WTC11 (cell line): ENCODE measurements around the gene GSG1L. TPM values are rescaled to one million over a fixed set of nuclear protein-coding genes. Genes with fewer than 3 reads are reported as not detected.

Experiments used
- ATAC-seq: fragments of 200-7000 bp; cut with Tn5 transposase; 2 replicates; pipeline ENCODE4 v1.10.0; 2021; ENCODE audit warnings: mild to moderate bottlenecking, moderate library complexity
- CTCF ChIA-PET: fragments of 300-600 bp; sonication (Branson Sonifier 250); formaldehyde crosslinking; loops from one replicate; lab custom pipeline; 2021; ENCODE audit warnings: antibody characterized with exemption; lab: Charles Lee
- POLR2A ChIA-PET: fragments of 350-600 bp; sonication (Branson Sonifier 250); formaldehyde crosslinking; loops from one replicate; lab custom pipeline; 2021; ENCODE audit warnings: antibody characterized with exemption; lab: Charles Lee
- DNase-seq: peaks from one replicate; pipeline ENCODE4 v3.0.0; 2021; ENCODE audit warnings: low spot score
- H3K27ac Mint-ChIP-seq: 2 replicates; pipeline ENCODE4 v1.8.0; 2021; ENCODE audit warnings: mixed read lengths
- H3K27me3 Mint-ChIP-seq: 2 replicates; pipeline ENCODE4 v1.8.0; 2021; ENCODE audit warnings: low read depth, mild to moderate bottlenecking, moderate library complexity, mixed read lengths
- H3K36me3 Mint-ChIP-seq: 2 replicates; pipeline ENCODE4 v1.8.0; 2021; ENCODE audit warnings: mixed read lengths
- H3K4me1 Mint-ChIP-seq: 2 replicates; pipeline ENCODE4 v1.8.0; 2022; ENCODE audit warnings: mixed read lengths
- H3K4me3 Mint-ChIP-seq: 2 replicates; pipeline ENCODE4 v1.8.0; 2021; ENCODE audit warnings: mild to moderate bottlenecking, moderate library complexity, mixed read lengths
- H3K9me3 Mint-ChIP-seq: 2 replicates; pipeline ENCODE4 v1.8.0; 2021; ENCODE audit warnings: mixed read lengths
- ATF1 ChIP-seq: sonication (generic); formaldehyde crosslinking; IDR thresholded peaks from 2 replicates; pipeline ENCODE4 v1.8.1; 2023; ENCODE audit warnings: mild to moderate bottlenecking, moderate library complexity, missing genetic modification reagents
- ATF2 ChIP-seq: sonication (generic); formaldehyde crosslinking; IDR thresholded peaks from 2 replicates; pipeline ENCODE4 v1.8.1; 2022; ENCODE audit warnings: low read depth, missing genetic modification reagents, borderline replicate concordance
- ELF4 ChIP-seq: sonication (generic); formaldehyde crosslinking; IDR thresholded peaks from 2 replicates; pipeline ENCODE4 v1.8.1; 2022; ENCODE audit warnings: low read depth, mild to moderate bottlenecking, moderate library complexity, missing genetic modification reagents
- ERG ChIP-seq: fragments of 250-450 bp; sonication (Bioruptor Pico); IDR thresholded peaks from 2 replicates; pipeline ENCODE4 v1.8.0; 2021; ENCODE audit warnings: mild to moderate bottlenecking
- ETV6 ChIP-seq: sonication (generic); formaldehyde crosslinking; IDR thresholded peaks from 2 replicates; pipeline ENCODE4 v1.8.1; 2022; ENCODE audit warnings: mild to moderate bottlenecking, missing genetic modification reagents
- FOXP4 ChIP-seq: sonication (generic); formaldehyde crosslinking; IDR thresholded peaks from 2 replicates; pipeline ENCODE4 v1.8.0; 2022; ENCODE audit warnings: mild to moderate bottlenecking, missing genetic modification reagents
- HMGXB4 ChIP-seq: sonication (generic); formaldehyde crosslinking; IDR thresholded peaks from 2 replicates; pipeline ENCODE4 v1.8.1; 2023; ENCODE audit warnings: mild to moderate bottlenecking, moderate library complexity, missing genetic modification reagents
- IRF2 ChIP-seq: sonication (generic); formaldehyde crosslinking; IDR thresholded peaks from 2 replicates; pipeline ENCODE4 v1.8.0; 2022; ENCODE audit warnings: low read depth, missing genetic modification reagents, borderline replicate concordance
- MLX ChIP-seq: sonication (generic); formaldehyde crosslinking; IDR thresholded peaks from 2 replicates; pipeline ENCODE4 v1.8.1; 2023; ENCODE audit warnings: mild to moderate bottlenecking, missing genetic modification reagents, moderate library complexity
- MYBL2 ChIP-seq: sonication (generic); formaldehyde crosslinking; IDR thresholded peaks from 2 replicates; pipeline ENCODE4 v1.8.1; 2023; ENCODE audit warnings: mild to moderate bottlenecking, moderate library complexity, missing genetic modification reagents
- OVOL2 ChIP-seq: fragments of 250-450 bp; sonication (Bioruptor Pico); IDR thresholded peaks from 2 replicates; pipeline ENCODE4 v1.9.0; 2021; ENCODE audit warnings: mild to moderate bottlenecking, borderline replicate concordance
- PRRX2 ChIP-seq: fragments of 250-450 bp; sonication (Bioruptor Pico); IDR thresholded peaks from 2 replicates; pipeline ENCODE4 v1.8.0; 2021; ENCODE audit warnings: mild to moderate bottlenecking
- SOX15 ChIP-seq: fragments of 250-450 bp; sonication (Bioruptor Pico); IDR thresholded peaks from 2 replicates; pipeline ENCODE4 v1.9.0; 2021; ENCODE audit warnings: mild to moderate bottlenecking
- TEAD1 ChIP-seq: sonication (generic); formaldehyde crosslinking; IDR thresholded peaks from 2 replicates; pipeline ENCODE4 v1.8.0; 2022; ENCODE audit warnings: mild to moderate bottlenecking, missing genetic modification reagents
- USF2 ChIP-seq: sonication (generic); formaldehyde crosslinking; IDR thresholded peaks from 2 replicates; pipeline ENCODE4 v1.8.1; 2023; ENCODE audit warnings: mild to moderate bottlenecking, missing genetic modification reagents, moderate library complexity
- ZBTB21 ChIP-seq: sonication (generic); formaldehyde crosslinking; IDR thresholded peaks from 2 replicates; pipeline ENCODE4 v1.8.1; 2023; ENCODE audit warnings: mild to moderate bottlenecking, missing genetic modification reagents, borderline replicate concordance
- ZBTB43 ChIP-seq: sonication (generic); formaldehyde crosslinking; IDR thresholded peaks from 2 replicates; pipeline ENCODE4 v1.8.1; 2023; ENCODE audit warnings: mild to moderate bottlenecking, missing genetic modification reagents
- ZNF219 ChIP-seq: sonication (generic); formaldehyde crosslinking; IDR thresholded peaks from 2 replicates; pipeline ENCODE4 v1.8.0; 2023; ENCODE audit warnings: missing genetic modification reagents, mild to moderate bottlenecking, borderline replicate concordance
- total RNA-seq: library from RNA; stranded (reverse); gene quantifications from 3 replicates; pipeline ENCODE4 v1.2.3, GENCODE V29; 2021

GSG1L gene
- total RNA-seq, 1 experiment from 2014 or later: 0.28 TPM

- Mint-ChIP-seq H3K9me3 (no peaks in the 10 kb centered on the region), H3K36me3 (no peaks in the 10 kb centered on the region), H3K27ac (no peak overlapping the region), H3K4me1 (peaks cover 32% of the 10 kb centered on the region), H3K27me3 (no peaks in the 10 kb centered on the region), H3K4me3 (no peak overlapping the region)
- POLR2A ChIA-PET: no interaction called here
- CTCF ChIA-PET: interaction anchor here (1.9 to 4.5 kb wide), 6 partner anchors 9 to 155 kb away, joined by 6 to 53 read pairs (median 20); no protein-coding TSS in a partner anchor
- ATAC-seq (no peak), DNase-seq (no peak)
- TF ChIP-seq SOX15 (no peak), HMGXB4 (no peak), ERG (CRISPR knock-in tag) (no peak), ZBTB43 (CRISPR knock-in tag) (no peak), IRF2 (no peak), PRRX2 (no peak), OVOL2 (CRISPR knock-in tag) (no peak)
Measured at GRCh38 chr16:28089205-28089991, 25.9 kb upstream of the GSG1L start.

GRCh38 chr16:28087675-28088300, 24.3 kb upstream of the GSG1L start:
- no peak overlapping the region for H3K27ac Mint-ChIP-seq
- H3K27me3 Mint-ChIP-seq: no peaks in the 10 kb centered on the region
- POLR2A ChIA-PET: no interaction called here
- no peak for TF ChIP-seq FOXP4 (CRISPR knock-in tag)
- TF ChIP-seq MLX (CRISPR knock-in tag): no peak
- TF ChIP-seq ATF1 (CRISPR knock-in tag): no peak
- TF ChIP-seq ELF4 (CRISPR knock-in tag): no peak
- TF ChIP-seq TEAD1 (CRISPR knock-in tag): no peak
- no peak for TF ChIP-seq ATF2
- TF ChIP-seq ZBTB43 (CRISPR knock-in tag): no peak
- no peak for TF ChIP-seq ZNF219
- no peak for TF ChIP-seq ZBTB21 (CRISPR knock-in tag)
- no peak for TF ChIP-seq USF2 (CRISPR knock-in tag)
- TF ChIP-seq ETV6 (CRISPR knock-in tag): no peak
- no peak for TF ChIP-seq MYBL2 (CRISPR knock-in tag)
- DNase-seq (no peak), ATAC-seq (no peak)
- H3K9me3 Mint-ChIP-seq: no peaks in the 10 kb centered on the region
- no peaks in the 10 kb centered on the region for H3K36me3 Mint-ChIP-seq
- H3K4me3 Mint-ChIP-seq: no peak overlapping the region
- CTCF ChIA-PET: interaction anchor here (1.6 to 1.9 kb wide), 2 partner anchors 17 to 130 kb away, joined by 4 to 5 read pairs; no protein-coding TSS in a partner anchor
- peaks cover 17% of the 10 kb centered on the region for H3K4me1 Mint-ChIP-seq
